HAP-1 (cell line): Measurements from ENCODE around the gene GATA3.

ENCODE experiments used
- DNase-seq, 2 experiments: peaks; one replicate each; pipeline ENCODE4 v3.0.0-alpha.2; 2016 to 2020; ENCODE audit warnings: low spot score in 2 of 2
- H3K27me3 ChIP-seq: fragments of 250-450 bp; sonication (Bioruptor Pico); 2 replicates; pipeline ENCODE4 v1.5.1; 2020; ENCODE audit warnings: low read depth, mild to moderate bottlenecking, moderate library complexity
- H3K36me3 ChIP-seq: fragments of 250-450 bp; sonication (Bioruptor Pico); replicated peaks from 2 replicates; pipeline ENCODE4 v1.5.1; 2020; ENCODE audit warnings: mild to moderate bottlenecking
- H3K4me1 ChIP-seq: fragments of 250-450 bp; sonication (Bioruptor Pico); 2 replicates; pipeline ENCODE4 v1.5.1; 2020; ENCODE audit warnings: mild to moderate bottlenecking
- H3K4me3 ChIP-seq: fragments of 250-450 bp; sonication (Bioruptor Pico); 2 replicates; pipeline ENCODE4 v1.5.1; 2020; ENCODE audit warnings: mild to moderate bottlenecking, moderate library complexity
- H3K9me3 ChIP-seq: fragments of 250-450 bp; sonication (Bioruptor Pico); 2 replicates; pipeline ENCODE4 v1.5.1; 2020; ENCODE audit warnings: mild to moderate bottlenecking, moderate library complexity
- in situ Hi-C: fragments of 300-500 bp; cut with MboI; formaldehyde crosslinking; loops from 3 replicates; pipeline ENCODE4 v1.14.3; 2020; ENCODE audit warnings: low sequenced_read_pairs, inconsistent platforms, mixed read lengths

The GATA3 gene

GRCh38 chr10:8034466-8035005 lies 20.0 kb upstream of the GATA3 start:
- DNase-seq, result no peak
- H3K4me3 ChIP-seq, result no peak overlapping the region
- H3K27me3 ChIP-seq, result peaks cover 17% of the 10 kb centered on the region
- no peaks in the 10 kb centered on the region for H3K9me3 ChIP-seq
- in situ Hi-C loops, result no loop called here
- no peaks in the 10 kb centered on the region for H3K36me3 ChIP-seq
- peaks cover 1% of the 10 kb centered on the region; the same call in 1 of the 2 replicates for H3K4me1 ChIP-seq

- peaks cover 7% of the 10 kb centered on the region; the same call in 1 of the 2 replicates for H3K4me1 ChIP-seq
- no peak overlapping the region for H3K4me3 ChIP-seq
- H3K9me3 ChIP-seq, result no peaks in the 10 kb centered on the region
- H3K27me3 ChIP-seq, result peaks cover 21% of the 10 kb centered on the region
- DNase-seq, result no peak
- H3K36me3 ChIP-seq, result no peaks in the 10 kb centered on the region
- in situ Hi-C loops, result no loop called here
Measured at GRCh38 chr10:8035006-8035640, 19.4 kb upstream of the GATA3 start.

- in situ Hi-C loops, result no loop called here
- no peak overlapping the region for H3K4me3 ChIP-seq
- H3K36me3 ChIP-seq, result no peaks in the 10 kb centered on the region
- no peaks in the 10 kb centered on the region for H3K9me3 ChIP-seq
- H3K27me3 ChIP-seq, result peaks cover 26% of the 10 kb centered on the region
- H3K4me1 ChIP-seq, result peaks cover 7% of the 10 kb centered on the region; the same call in 1 of the 2 replicates
- DNase-seq, result no peak
Measured at GRCh38 chr10:8035641-8036470, 18.6 kb upstream of the GATA3 start.

GRCh38 chr10:8036506-8037198 lies 17.8 kb upstream of the GATA3 start:
- peaks cover 26% of the 10 kb centered on the region for H3K27me3 ChIP-seq
- in situ Hi-C loops, result no loop called here

GRCh38 chr10:8037199-8037801 lies 17.2 kb upstream of the GATA3 start:
- no peaks in the 10 kb centered on the region for H3K9me3 ChIP-seq
- no peak overlapping the region for H3K4me3 ChIP-seq
- in situ Hi-C loops, result no loop called here
- H3K4me1 ChIP-seq, result peaks cover 7% of the 10 kb centered on the region; the same call in 1 of the 2 replicates
- no peak for DNase-seq
- no peaks in the 10 kb centered on the region for H3K36me3 ChIP-seq
- peaks cover 26% of the 10 kb centered on the region for H3K27me3 ChIP-seq

More at GRCh38 chr10:8036506-8037198, 17.8 kb upstream of the GATA3 start:
- Histone ChIP-seq H3K4me1 (peaks cover 7% of the 10 kb centered on the region; the same call in 1 of the 2 replicates), H3K9me3 (no peaks in the 10 kb centered on the region), H3K4me3 (no peak overlapping the region), H3K36me3 (no peaks in the 10 kb centered on the region)
- DNase-seq, result no peak

GRCh38 chr10:8037941-8038894 lies 16.3 kb upstream of the GATA3 start:
- in situ Hi-C loops, result no loop called here
- peaks cover 26% of the 10 kb centered on the region for H3K27me3 ChIP-seq

GRCh38 chr10:8039321-8039881 lies 15.1 kb upstream of the GATA3 start:
- Histone ChIP-seq H3K4me3 (no peak overlapping the region), H3K36me3 (no peaks in the 10 kb centered on the region), H3K27me3 (peaks cover 26% of the 10 kb centered on the region), H3K4me1 (peaks cover 7% of the 10 kb centered on the region; the same call in 1 of the 2 replicates), H3K9me3 (no peaks in the 10 kb centered on the region)
- no peak for DNase-seq
- in situ Hi-C loops, result no loop called here

More at GRCh38 chr10:8037941-8038894, 16.3 kb upstream of the GATA3 start:
- Histone ChIP-seq H3K9me3 (no peaks in the 10 kb centered on the region), H3K4me3 (no peak overlapping the region), H3K36me3 (no peaks in the 10 kb centered on the region), H3K4me1 (peaks cover 7% of the 10 kb centered on the region; the same call in 1 of the 2 replicates)
- no peak for DNase-seq

GRCh38 chr10:8040651-8041050 lies 13.8 kb upstream of the GATA3 start:
- Histone ChIP-seq H3K27me3 (peaks cover 26% of the 10 kb centered on the region), H3K9me3 (no peaks in the 10 kb centered on the region), H3K36me3 (no peaks in the 10 kb centered on the region), H3K4me3 (no peak overlapping the region), H3K4me1 (peaks cover 10% of the 10 kb centered on the region; the same call in 1 of the 2 replicates)
- DNase-seq, result no peak
- in situ Hi-C loops, result no loop called here

GRCh38 chr10:8041284-8041991 lies 13.1 kb upstream of the GATA3 start:
- Histone ChIP-seq H3K4me3 (no peak overlapping the region), H3K9me3 (no peaks in the 10 kb centered on the region), H3K4me1 (peaks cover 10% of the 10 kb centered on the region; the same call in 1 of the 2 replicates), H3K36me3 (no peaks in the 10 kb centered on the region), H3K27me3 (peaks cover 26% of the 10 kb centered on the region)
- in situ Hi-C loops, result no loop called here
- no peak for DNase-seq

GRCh38 chr10:8041992-8042720 lies 12.3 kb upstream of the GATA3 start:
- in situ Hi-C loops, result no loop called here
- peaks cover 14% of the 10 kb centered on the region for H3K4me1 ChIP-seq
- no peaks in the 10 kb centered on the region for H3K36me3 ChIP-seq
- no peak for DNase-seq
- peaks cover 26% of the 10 kb centered on the region for H3K27me3 ChIP-seq
- no peaks in the 10 kb centered on the region for H3K9me3 ChIP-seq
- no peak overlapping the region for H3K4me3 ChIP-seq
